Measurements from ENCODE around the gene COL6A2.

DNA sequence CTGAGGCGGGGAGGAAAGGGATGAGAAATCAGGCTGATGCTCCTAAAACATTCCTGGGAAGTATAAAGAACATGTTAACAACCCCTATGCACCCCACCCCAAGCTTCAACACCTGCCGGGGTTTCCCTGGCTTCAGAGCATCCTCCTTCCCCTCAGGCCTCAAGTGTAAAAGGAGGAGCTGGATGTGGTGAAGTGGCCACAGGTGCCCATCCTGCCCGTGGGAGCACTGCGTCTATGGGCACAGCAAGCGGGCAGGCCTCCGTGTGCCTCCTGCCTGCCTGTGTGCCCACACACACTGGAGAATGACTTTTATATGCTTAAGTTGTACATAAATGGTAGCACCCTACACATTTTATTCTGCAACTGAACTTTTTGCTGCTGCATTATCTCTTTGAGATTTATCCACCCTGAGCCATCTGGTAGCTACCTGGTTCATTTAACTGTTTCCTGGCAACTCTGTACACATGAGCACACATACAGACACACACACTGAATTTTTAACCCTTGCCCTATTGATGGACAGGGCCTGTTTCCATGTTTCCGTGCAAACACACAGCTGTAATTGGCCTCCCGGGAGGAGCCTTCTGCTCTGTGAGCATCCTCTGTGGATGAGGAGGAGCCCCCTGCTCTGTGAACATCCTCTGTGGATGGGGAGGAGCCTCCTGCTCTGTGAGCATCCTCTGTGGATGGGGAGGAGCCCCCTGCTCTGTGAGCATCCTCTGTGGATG lies 70.9 kb downstream of the COL6A2 start:
- TF ChIP-seq GATA3 (IDR thresholded peaks at IDR 0.05; ENCODE audit: low read depth, low read length) (no peak), GATA2 (IDR thresholded peaks at IDR 0.05; ENCODE audit: low read depth, low read length) (no peak)

Measured in SH-SY5Y (cell line).